Uterus (tissue), 2 donors: ENCODE results near the gene COL8A1.

Experiments used
- CTCF ChIP-seq, 4 experiments: fragments of 200-600 bp in 2 of 4; fragments of 450-650 bp in 2 of 4; sonication (generic) in 2 of 4; IDR thresholded peaks; one replicate each; pipeline ENCODE4 v1.5.1; 2016 to 2019; ENCODE audit warnings: antibody characterized with exemption in 4 of 4, mild to moderate bottlenecking in 2 of 4, moderate library complexity in 1 of 4
- POLR2A ChIP-seq, 2 donors: fragments of 450-650 bp; IDR thresholded peaks; one replicate each; pipeline ENCODE4 v1.6.1; 2016; ENCODE audit warnings: antibody characterized with exemption in 2 of 2, mild to moderate bottlenecking in 1 of 2, moderate library complexity in 1 of 2

GRCh38 chr3:99670556-99670950 is 32.2 kb downstream of the COL8A1 start:
- TF ChIP-seq POLR2A (IDR thresholded peaks at IDR 0.05) (no peak), CTCF (IDR thresholded peaks at IDR 0.05) (no peak)
